Calu3 (cell line): Measurements from ENCODE around the gene USO1. TPM values are rescaled to one million over a fixed set of nuclear protein-coding genes. Genes with fewer than 3 reads are reported as not detected.
"Not testable (repeated sequence)": the region's sequence is repeated elsewhere in the genome, so short reads cannot be mapped to it uniquely, and the experiment has no call there.

ENCODE experiments used
- BruUV-seq: library from RNA; stranded (reverse); fragments of 400-500 nt; replicated peaks from 2 replicates; lab custom pipeline; 2021; lab: Mats Ljungman, UMichigan
- CTCF ChIA-PET: fragments of 300-600 bp; sonication (Branson Sonifier 250); formaldehyde crosslinking; loops from one replicate; lab custom pipeline; 2022; ENCODE audit warnings: antibody characterized with exemption; lab: Charles Lee
- DNase-seq: peaks from one replicate; pipeline ENCODE4 v3.0.0; 2022
- H3K27ac Mint-ChIP-seq: one replicate; pipeline ENCODE4 v1.8.0; 2022; ENCODE audit warnings: mixed read lengths; ENCODE audit not compliant: unreplicated experiment
- H3K27me3 Mint-ChIP-seq: one replicate; pipeline ENCODE4 v1.8.0; 2022; ENCODE audit warnings: mixed read lengths; ENCODE audit not compliant: unreplicated experiment
- H3K36me3 Mint-ChIP-seq: one replicate; pipeline ENCODE4 v1.8.0; 2022; ENCODE audit warnings: mild to moderate bottlenecking, moderate library complexity, mixed read lengths; ENCODE audit not compliant: insufficient read depth, unreplicated experiment
- H3K4me1 Mint-ChIP-seq: one replicate; pipeline ENCODE4 v1.8.0; 2022; ENCODE audit warnings: mild to moderate bottlenecking, low read depth, mixed read lengths; ENCODE audit not compliant: unreplicated experiment
- H3K4me3 Mint-ChIP-seq: one replicate; pipeline ENCODE4 v1.8.0; 2022; ENCODE audit warnings: mild to moderate bottlenecking, low read depth, moderate library complexity, mixed read lengths; ENCODE audit not compliant: unreplicated experiment
- H3K9me3 Mint-ChIP-seq: one replicate; pipeline ENCODE4 v1.8.0; 2022; ENCODE audit warnings: low read depth, mixed read lengths; ENCODE audit not compliant: unreplicated experiment
- intact Hi-C: fragments of 100-400 bp; cut with micrococcal nuclease; formaldehyde crosslinking; loops from one replicate; pipeline ENCODE4 v1.10.0; 2022; ENCODE audit not compliant: unreplicated experiment
- total RNA-seq: library from RNA; stranded (reverse); gene quantifications from 2 replicates; pipeline ENCODE4 v1.2.3, GENCODE V29; 2022
- TF ChIP-seq, protein P1 (sequence below): fragments of 200-600 bp; IDR thresholded peaks from one replicate; pipeline ENCODE4 v1.8.0; 2022; ENCODE audit warnings: antibody characterized with exemption; ENCODE audit not compliant: unreplicated experiment

USO1 gene
- total RNA-seq, 1 experiment from 2014 or later = 45.4 TPM

DNA sequence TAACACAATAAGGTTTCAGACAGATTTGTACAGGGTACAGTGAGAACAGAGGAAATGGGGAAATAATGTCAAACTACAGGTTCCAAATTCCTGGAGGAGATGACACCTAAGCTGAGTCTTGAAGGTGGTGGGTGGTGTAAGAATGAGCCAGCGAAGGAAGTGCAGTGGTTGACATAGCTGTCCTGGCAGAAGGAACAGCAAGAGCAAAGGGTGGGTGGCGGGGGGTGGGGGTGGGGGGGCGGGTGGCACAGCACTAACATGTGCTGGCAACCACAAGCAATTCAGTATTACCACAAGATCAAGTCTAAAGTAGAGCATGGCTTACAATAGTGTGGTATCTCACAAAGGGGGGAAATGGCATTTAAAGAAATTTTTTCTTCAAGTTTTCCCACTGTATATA lies 38.0 kb upstream of the USO1 start:
- H3K36me3 Mint-ChIP-seq = no peaks in the 10 kb centered on the region
- BruUV-seq = no TSS peak
- TF ChIP-seq, protein P1, sequence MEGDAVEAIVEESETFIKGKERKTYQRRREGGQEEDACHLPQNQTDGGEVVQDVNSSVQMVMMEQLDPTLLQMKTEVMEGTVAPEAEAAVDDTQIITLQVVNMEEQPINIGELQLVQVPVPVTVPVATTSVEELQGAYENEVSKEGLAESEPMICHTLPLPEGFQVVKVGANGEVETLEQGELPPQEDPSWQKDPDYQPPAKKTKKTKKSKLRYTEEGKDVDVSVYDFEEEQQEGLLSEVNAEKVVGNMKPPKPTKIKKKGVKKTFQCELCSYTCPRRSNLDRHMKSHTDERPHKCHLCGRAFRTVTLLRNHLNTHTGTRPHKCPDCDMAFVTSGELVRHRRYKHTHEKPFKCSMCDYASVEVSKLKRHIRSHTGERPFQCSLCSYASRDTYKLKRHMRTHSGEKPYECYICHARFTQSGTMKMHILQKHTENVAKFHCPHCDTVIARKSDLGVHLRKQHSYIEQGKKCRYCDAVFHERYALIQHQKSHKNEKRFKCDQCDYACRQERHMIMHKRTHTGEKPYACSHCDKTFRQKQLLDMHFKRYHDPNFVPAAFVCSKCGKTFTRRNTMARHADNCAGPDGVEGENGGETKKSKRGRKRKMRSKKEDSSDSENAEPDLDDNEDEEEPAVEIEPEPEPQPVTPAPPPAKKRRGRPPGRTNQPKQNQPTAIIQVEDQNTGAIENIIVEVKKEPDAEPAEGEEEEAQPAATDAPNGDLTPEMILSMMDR = no peak
- H3K27me3 Mint-ChIP-seq = no peaks in the 10 kb centered on the region
- H3K4me3 Mint-ChIP-seq = no peak overlapping the region
- no peak for DNase-seq
- H3K4me1 Mint-ChIP-seq = no peaks in the 10 kb centered on the region
- intact Hi-C loops = no loop called here
- H3K27ac Mint-ChIP-seq = no peak overlapping the region
- CTCF ChIA-PET = no interaction called here
- H3K9me3 Mint-ChIP-seq = no peaks in the 10 kb centered on the region

DNA sequence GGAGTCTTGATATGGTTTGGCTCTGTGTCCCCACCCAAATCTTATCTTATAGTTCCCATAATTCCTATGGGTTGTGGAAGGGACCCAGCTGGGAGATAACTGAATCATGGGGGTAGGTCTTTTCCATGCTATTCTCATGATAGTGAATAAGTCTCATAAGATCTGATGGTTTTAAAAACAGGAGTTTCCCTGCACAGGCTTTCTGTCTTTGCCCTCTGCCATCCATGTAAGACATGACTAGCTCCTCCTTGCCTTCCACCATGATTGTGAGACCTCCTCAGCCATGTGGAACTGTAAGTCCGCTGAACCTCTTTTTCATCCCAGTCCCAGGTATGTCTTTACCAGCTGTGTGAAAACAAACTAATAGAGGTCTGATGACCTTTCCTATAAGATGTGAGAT lies 37.3 kb upstream of the USO1 start:
- H3K9me3 Mint-ChIP-seq, H3K4me1 Mint-ChIP-seq, H3K27me3 Mint-ChIP-seq, H3K4me3 Mint-ChIP-seq, H3K27ac Mint-ChIP-seq, DNase-seq, BruUV-seq, intact Hi-C loops, CTCF ChIA-PET, H3K36me3 Mint-ChIP-seq: not testable (repeated sequence)

DNA sequence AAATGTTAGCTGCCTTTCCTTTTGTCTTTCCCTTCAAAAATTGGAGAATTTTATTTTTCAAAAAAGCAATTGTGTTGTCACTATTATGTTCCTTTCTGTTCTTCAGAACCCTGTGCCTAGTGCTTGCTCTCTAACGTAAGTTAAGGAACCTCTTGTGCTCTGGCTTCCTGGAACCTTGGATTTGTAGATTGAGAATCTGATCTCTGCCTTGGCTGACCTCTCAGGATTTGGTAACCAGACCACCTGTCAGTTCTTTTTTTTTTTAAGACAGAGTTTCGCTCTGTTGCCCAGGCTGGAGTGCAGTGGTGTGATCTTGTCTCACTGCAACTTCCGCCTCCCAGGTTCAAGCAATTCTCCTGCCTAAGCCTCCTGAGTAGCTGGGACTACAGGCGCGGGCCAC lies 32.3 kb upstream of the USO1 start:
- H3K27ac Mint-ChIP-seq, intact Hi-C loops, H3K4me1 Mint-ChIP-seq, BruUV-seq, H3K9me3 Mint-ChIP-seq, H3K36me3 Mint-ChIP-seq, H3K27me3 Mint-ChIP-seq, CTCF ChIA-PET, H3K4me3 Mint-ChIP-seq, DNase-seq: not testable (repeated sequence)

DNA sequence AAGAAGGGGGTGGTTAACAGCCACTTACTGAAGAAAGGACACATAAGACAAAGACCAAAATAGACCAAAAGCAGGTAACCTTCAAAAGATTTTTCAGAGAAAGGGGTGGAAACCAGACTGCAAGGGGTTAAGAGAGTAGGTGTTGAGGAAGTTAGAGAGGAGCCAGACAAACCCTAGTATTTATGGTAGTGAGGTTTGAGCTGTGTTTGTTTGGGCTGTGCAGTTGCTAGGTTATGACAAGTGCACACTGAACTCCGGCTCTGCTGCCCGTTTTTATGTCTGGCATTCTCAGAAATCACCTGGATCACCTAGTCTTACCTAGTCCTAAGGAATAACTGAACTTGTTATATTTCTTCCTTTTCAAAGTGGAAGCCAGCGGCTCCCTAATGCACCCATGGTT lies 28.3 kb upstream of the USO1 start:
- BruUV-seq = no TSS peak
- no peaks in the 10 kb centered on the region for H3K36me3 Mint-ChIP-seq
- TF ChIP-seq, protein P1 = no peak
- H3K27me3 Mint-ChIP-seq = no peaks in the 10 kb centered on the region
- H3K9me3 Mint-ChIP-seq = no peaks in the 10 kb centered on the region
- no peak overlapping the region for H3K4me3 Mint-ChIP-seq
- H3K27ac Mint-ChIP-seq = no peak overlapping the region
- CTCF ChIA-PET = no interaction called here
- no peaks in the 10 kb centered on the region for H3K4me1 Mint-ChIP-seq
- intact Hi-C loops = no loop called here
- DNase-seq = no peak

DNA sequence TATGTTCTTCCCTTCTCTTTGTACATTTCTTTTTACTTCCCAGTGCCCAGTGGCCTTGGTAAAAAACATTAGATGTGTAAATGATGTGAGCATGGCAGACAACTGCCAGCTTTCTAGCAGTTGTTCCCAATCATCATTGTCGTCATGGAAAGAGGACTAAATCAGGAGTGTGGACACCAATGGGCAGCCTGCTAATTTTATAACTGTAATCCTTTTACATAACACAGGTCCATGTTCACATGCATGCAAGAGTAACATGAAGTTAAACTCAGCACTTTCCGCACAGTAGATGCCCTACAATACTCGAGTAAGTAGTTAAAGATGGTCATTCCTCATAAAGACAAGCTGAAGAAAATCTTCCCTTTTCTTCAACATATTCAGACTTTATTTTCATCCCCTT lies 27.8 kb upstream of the USO1 start:
- Mint-ChIP-seq H3K4me3 (no peak overlapping the region), H3K36me3 (no peaks in the 10 kb centered on the region), H3K4me1 (no peaks in the 10 kb centered on the region), H3K27me3 (no peaks in the 10 kb centered on the region), H3K27ac (no peak overlapping the region), H3K9me3 (no peaks in the 10 kb centered on the region)
- CTCF ChIA-PET = no interaction called here
- intact Hi-C loops = no loop called here
- TF ChIP-seq, protein P1 = no peak
- no TSS peak for BruUV-seq
- DNase-seq = no peak
